Astrocyte (in vitro differentiated cells and primary cell): ENCODE measurements around the gene NPAT. TPM values are rescaled to one million over a fixed set of nuclear protein-coding genes. Genes with fewer than 3 reads are reported as not detected.

Experiments
- DNase-seq: peaks from one replicate; pipeline ENCODE4 v3.0.0-alpha.2; 2010; ENCODE audit warnings: low read depth
- FAIRE-seq: peaks from 2 replicates; lab custom pipeline; 2011; peaks lifted over from hg19 to GRCh38; lab: Jason Lieb, UNC
- H2AFZ ChIP-seq: 2 replicates; pipeline ENCODE4 v1.6.0; 2012; ENCODE audit warnings: low read depth, low read length, inconsistent platforms
- H3K27ac ChIP-seq: 2 replicates; pipeline ENCODE4 v1.5.1; 2011; ENCODE audit warnings: low read depth, low read length, inconsistent platforms
- H3K27me3 ChIP-seq: 2 replicates; pipeline ENCODE4 v1.6.0; 2011; ENCODE audit warnings: low read length, inconsistent platforms; ENCODE audit not compliant: insufficient read depth
- H3K36me3 ChIP-seq: 2 replicates; pipeline ENCODE4 v1.5.1; 2011; ENCODE audit warnings: low read length, inconsistent platforms; ENCODE audit not compliant: insufficient read depth
- H3K4me1 ChIP-seq: 2 replicates; pipeline ENCODE4 v1.5.1; 2011; ENCODE audit warnings: low read length, inconsistent platforms; ENCODE audit not compliant: insufficient read depth
- H3K4me2 ChIP-seq: 2 replicates; pipeline ENCODE4 v1.6.0; 2012; ENCODE audit warnings: low read length, inconsistent platforms
- H3K4me3 ChIP-seq: 2 replicates; pipeline ENCODE4 v1.5.1; 2011; ENCODE audit warnings: low read depth, mild to moderate bottlenecking, low read length, inconsistent platforms; ENCODE audit not compliant: insufficient read depth
- H3K79me2 ChIP-seq: 2 replicates; pipeline ENCODE4 v1.6.0; 2012; ENCODE audit warnings: mild to moderate bottlenecking, low read length, inconsistent platforms; ENCODE audit not compliant: insufficient read depth
- H3K9ac ChIP-seq: 2 replicates; pipeline ENCODE4 v1.6.0; 2012; ENCODE audit warnings: mild to moderate bottlenecking, low read length, inconsistent platforms
- H3K9me3 ChIP-seq: 2 replicates; pipeline ENCODE4 v1.5.1; 2012; ENCODE audit warnings: low read depth, mild to moderate bottlenecking, low read length, inconsistent platforms; ENCODE audit not compliant: insufficient read depth
- H4K20me1 ChIP-seq: 2 replicates; pipeline ENCODE4 v1.6.0; 2012; ENCODE audit warnings: low read length, inconsistent platforms; ENCODE audit not compliant: insufficient read depth
- H3K27ac Mint-ChIP-seq: one replicate; pipeline ENCODE4 v1.8.0; 2021; ENCODE audit warnings: mild to moderate bottlenecking, mixed read lengths; ENCODE audit not compliant: unreplicated experiment
- H3K27me3 Mint-ChIP-seq: one replicate; pipeline ENCODE4 v1.8.0; 2021; ENCODE audit warnings: low read depth, mixed read lengths; ENCODE audit not compliant: unreplicated experiment
- H3K36me3 Mint-ChIP-seq: one replicate; pipeline ENCODE4 v1.8.0; 2021; ENCODE audit warnings: low read depth, mixed read lengths; ENCODE audit not compliant: unreplicated experiment
- H3K4me1 Mint-ChIP-seq: one replicate; pipeline ENCODE4 v1.8.0; 2021; ENCODE audit warnings: low read depth, mixed read lengths; ENCODE audit not compliant: unreplicated experiment
- H3K4me3 Mint-ChIP-seq: one replicate; pipeline ENCODE4 v1.8.0; 2021; ENCODE audit warnings: mild to moderate bottlenecking, moderate library complexity, mixed read lengths; ENCODE audit not compliant: unreplicated experiment
- H3K9me3 Mint-ChIP-seq: one replicate; pipeline ENCODE4 v1.8.0; 2021; ENCODE audit warnings: mild to moderate bottlenecking, mixed read lengths; ENCODE audit not compliant: unreplicated experiment
- CTCF ChIP-seq: IDR thresholded peaks from 2 replicates; pipeline ENCODE4 v1.5.1; 2011; ENCODE audit warnings: low read depth, mild to moderate bottlenecking, inconsistent platforms, low read length, moderate library complexity; ENCODE audit not compliant: insufficient read depth
- EZH2 ChIP-seq: IDR thresholded peaks from 2 replicates; pipeline ENCODE4 v1.6.1; 2012; ENCODE audit warnings: mild to moderate bottlenecking, low read length, inconsistent platforms; ENCODE audit not compliant: insufficient read depth
- total RNA-seq: library from RNA; stranded (reverse); gene quantifications from 2 replicates; pipeline ENCODE4 v1.2.1, GENCODE V29; 2021

Gene NPAT
- total RNA-seq, 1 donor from 2014 or later: 10.4 TPM

GRCh38 chr11:108221911-108222573 lies 396 bp downstream of the NPAT start:
- Histone ChIP-seq H2AFZ (peak overlapping the region; percentile 93), H3K4me1 (peaks cover 16% of the 10 kb centered on the region), H3K79me2 (peaks cover 88% of the 10 kb centered on the region), H3K27me3 (no peaks in the 10 kb centered on the region), H3K27ac (peak overlapping the region; percentile 98), H3K9me3 (no peaks in the 10 kb centered on the region), H3K4me3 (peak overlapping the region; percentile 100), H3K9ac (peak overlapping the region; percentile 98), H3K4me2 (peak overlapping the region; percentile 93), H4K20me1 (peaks cover 5% of the 10 kb centered on the region), H3K36me3 (no peaks in the 10 kb centered on the region)
- H3K9me3 Mint-ChIP-seq: no peaks in the 10 kb centered on the region
- FAIRE-seq (no peak), DNase-seq (no peak)
- H3K27ac Mint-ChIP-seq: peak overlapping the region; percentile 95
- no peaks in the 10 kb centered on the region for H3K27me3 Mint-ChIP-seq
- peaks cover 3% of the 10 kb centered on the region for H3K36me3 Mint-ChIP-seq
- H3K4me1 Mint-ChIP-seq: peaks cover 20% of the 10 kb centered on the region
- H3K4me3 Mint-ChIP-seq: no peak overlapping the region
- no peak for TF ChIP-seq EZH2
- TF ChIP-seq CTCF: no peak

GRCh38 chr11:108221371-108221770 lies 1.1 kb downstream of the NPAT start:
- no peaks in the 10 kb centered on the region for H3K36me3 ChIP-seq
- H3K4me3 ChIP-seq: peak overlapping the region; percentile 100
- H3K36me3 Mint-ChIP-seq: peaks cover 3% of the 10 kb centered on the region
- no peaks in the 10 kb centered on the region for H3K9me3 ChIP-seq
- peaks cover 16% of the 10 kb centered on the region for H3K4me1 ChIP-seq
- peak overlapping the region; percentile 95 for H3K27ac Mint-ChIP-seq
- TF ChIP-seq CTCF (no peak), EZH2 (no peak)
- H3K9me3 Mint-ChIP-seq: peaks cover 1% of the 10 kb centered on the region
- H2AFZ ChIP-seq: peak overlapping the region; percentile 33
- H3K4me2 ChIP-seq: peak overlapping the region; percentile 93
- no peaks in the 10 kb centered on the region for H3K27me3 Mint-ChIP-seq
- peak; percentile 69 for DNase-seq
- peak overlapping the region; percentile 98 for H3K9ac ChIP-seq
- no peaks in the 10 kb centered on the region for H3K27me3 ChIP-seq
- H3K4me3 Mint-ChIP-seq: no peak overlapping the region
- peaks cover 89% of the 10 kb centered on the region for H3K79me2 ChIP-seq
- FAIRE-seq: no peak
- H4K20me1 ChIP-seq: peaks cover 8% of the 10 kb centered on the region
- peaks cover 22% of the 10 kb centered on the region for H3K4me1 Mint-ChIP-seq
- peak overlapping the region; percentile 98 for H3K27ac ChIP-seq

GRCh38 chr11:108220721-108221336 lies 1.6 kb downstream of the NPAT start:
- TF ChIP-seq EZH2: no peak
- Histone ChIP-seq H3K27me3 (no peaks in the 10 kb centered on the region), H3K9me3 (no peaks in the 10 kb centered on the region), H3K9ac (peak overlapping the region; percentile 98), H3K79me2 (peaks cover 89% of the 10 kb centered on the region), H3K4me3 (peak overlapping the region; percentile 100), H3K4me2 (peak overlapping the region; percentile 93), H3K36me3 (no peaks in the 10 kb centered on the region), H3K27ac (peak overlapping the region; percentile 98), H3K4me1 (peaks cover 16% of the 10 kb centered on the region), H2AFZ (peak overlapping the region; percentile 33), H4K20me1 (peaks cover 8% of the 10 kb centered on the region)
- peaks cover 3% of the 10 kb centered on the region for H3K36me3 Mint-ChIP-seq
- no peak for FAIRE-seq
- no peak overlapping the region for H3K4me3 Mint-ChIP-seq
- H3K9me3 Mint-ChIP-seq: peaks cover 1% of the 10 kb centered on the region
- DNase-seq: no peak
- H3K27me3 Mint-ChIP-seq: no peaks in the 10 kb centered on the region
- peak overlapping the region; percentile 41 for H3K27ac Mint-ChIP-seq
- peaks cover 22% of the 10 kb centered on the region for H3K4me1 Mint-ChIP-seq
